ENCODE results near the gene HOPX. TPM values are rescaled to one million over a fixed set of nuclear protein-coding genes. Genes with fewer than 3 reads are reported as not detected.

HOPX gene
- total RNA-seq, 1 experiment from 2014 or later: not detected

DNA sequence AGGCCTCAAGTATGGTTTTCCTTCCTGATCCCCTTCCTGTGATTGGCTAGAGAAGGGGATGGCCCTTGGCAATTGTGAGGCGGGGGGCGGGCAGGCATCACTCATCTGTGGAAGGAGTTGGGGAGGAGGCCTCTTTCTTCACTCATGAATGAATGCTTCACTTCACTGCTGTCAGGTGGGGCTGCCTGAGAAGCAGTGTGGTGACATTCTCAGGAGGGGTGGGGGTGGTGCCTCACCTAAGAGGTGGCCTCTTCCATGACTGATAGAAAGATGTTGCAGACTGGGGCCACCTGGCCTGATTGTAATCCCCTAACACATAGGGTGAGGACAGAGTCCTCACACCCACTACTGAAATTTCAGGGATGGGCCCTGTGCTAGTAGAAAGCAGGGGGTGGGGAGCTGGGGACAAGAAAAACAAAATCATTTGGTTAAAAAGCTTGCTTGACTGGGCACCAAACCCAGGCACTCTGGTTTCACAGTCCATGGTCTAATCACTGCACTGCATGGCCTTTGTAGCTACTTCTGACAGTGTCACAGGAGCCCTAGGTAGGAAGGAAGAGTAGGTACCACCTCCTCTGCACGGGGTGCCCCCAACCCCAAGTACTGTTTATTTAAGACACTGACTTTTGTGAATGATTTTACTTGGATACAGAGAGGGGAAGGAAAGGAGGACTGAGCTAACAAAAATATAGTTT lies 5.6 kb upstream of the HOPX start:
- no peak for DNase-seq
- Histone ChIP-seq H3K4ac (ENCODE audit: low read depth, low read length) (no peak overlapping the region), H4K20me1 (ENCODE audit: control insufficient read depth, insufficient read depth, insufficient read length) (no peaks in the 10 kb centered on the region), H3K4me2 (ENCODE audit: insufficient read depth, insufficient read length, low read length) (no peak overlapping the region), H4K5ac (ENCODE audit: insufficient read length, low read depth, low read length) (no peak overlapping the region), H3K14ac (ENCODE audit: insufficient read depth, low read length) (no peak overlapping the region; the same call in 1 of the 2 replicates), H3K18ac (ENCODE audit: insufficient read length, low read depth, low read length) (no peak overlapping the region), H3T11ph (ENCODE audit: low read length) (no peak overlapping the region), H2AFZ (ENCODE audit: low read length) (no peak overlapping the region), H4K91ac (ENCODE audit: insufficient read length, low read depth, low read length) (no peak overlapping the region), H3K23me2 (ENCODE audit: insufficient read length, low read depth, low read length, poor library complexity, severe bottlenecking) (no peaks in the 10 kb centered on the region), H3K27ac (ENCODE audit: insufficient read length, low read depth, low read length) (no peak overlapping the region), H4K8ac (replicated peaks; ENCODE audit: insufficient read length, low read depth, low read length) (no peak overlapping the region), H3K4me1 (ENCODE audit: insufficient read depth, low read length) (no peaks in the 10 kb centered on the region; the same call in 1 of the 2 replicates), H2BK5ac (ENCODE audit: insufficient read length, low read length) (no peak overlapping the region), H2BK12ac (ENCODE audit: insufficient read length, low read depth, low read length) (no peak overlapping the region), H3K79me1 (ENCODE audit: insufficient read depth, low read depth, low read length, poor library complexity, severe bottlenecking) (no peaks in the 10 kb centered on the region), H3K27me3 (ENCODE audit: insufficient read depth, low read length) (no peaks in the 10 kb centered on the region), H2BK15ac (ENCODE audit: low read depth, low read length) (no peak overlapping the region), H2AK5ac (ENCODE audit: insufficient read length, low read length) (no peak overlapping the region), H3K9me3 (ENCODE audit: control insufficient read depth, low read depth, low read length) (no peaks in the 10 kb centered on the region), H2BK120ac (ENCODE audit: low read depth, low read length, poor library complexity, severe bottlenecking) (no peak overlapping the region), H3K9ac (ENCODE audit: extremely low read depth, insufficient read length, low read length) (no peak overlapping the region), H2BK20ac (ENCODE audit: low read depth, low read length, poor library complexity, severe bottlenecking) (no peak overlapping the region), H3K23ac (ENCODE audit: insufficient read length, low read depth, low read length) (no peak overlapping the region), H3K79me2 (ENCODE audit: insufficient read depth, low read length) (no peaks in the 10 kb centered on the region), H3K56ac (ENCODE audit: insufficient read length, low read depth, low read length) (no peak overlapping the region)
- peaks cover 18 to 27% of the 10 kb centered on the region in 2 experiments for H3K4me1 Mint-ChIP-seq
- no peaks in the 10 kb centered on the region for H3K9me3 Mint-ChIP-seq
- TF ChIP-seq, protein P1, sequence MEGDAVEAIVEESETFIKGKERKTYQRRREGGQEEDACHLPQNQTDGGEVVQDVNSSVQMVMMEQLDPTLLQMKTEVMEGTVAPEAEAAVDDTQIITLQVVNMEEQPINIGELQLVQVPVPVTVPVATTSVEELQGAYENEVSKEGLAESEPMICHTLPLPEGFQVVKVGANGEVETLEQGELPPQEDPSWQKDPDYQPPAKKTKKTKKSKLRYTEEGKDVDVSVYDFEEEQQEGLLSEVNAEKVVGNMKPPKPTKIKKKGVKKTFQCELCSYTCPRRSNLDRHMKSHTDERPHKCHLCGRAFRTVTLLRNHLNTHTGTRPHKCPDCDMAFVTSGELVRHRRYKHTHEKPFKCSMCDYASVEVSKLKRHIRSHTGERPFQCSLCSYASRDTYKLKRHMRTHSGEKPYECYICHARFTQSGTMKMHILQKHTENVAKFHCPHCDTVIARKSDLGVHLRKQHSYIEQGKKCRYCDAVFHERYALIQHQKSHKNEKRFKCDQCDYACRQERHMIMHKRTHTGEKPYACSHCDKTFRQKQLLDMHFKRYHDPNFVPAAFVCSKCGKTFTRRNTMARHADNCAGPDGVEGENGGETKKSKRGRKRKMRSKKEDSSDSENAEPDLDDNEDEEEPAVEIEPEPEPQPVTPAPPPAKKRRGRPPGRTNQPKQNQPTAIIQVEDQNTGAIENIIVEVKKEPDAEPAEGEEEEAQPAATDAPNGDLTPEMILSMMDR (conservative IDR thresholded peaks at IDR 0.05): no peak
- no peak overlapping the region for H3K4me3 Mint-ChIP-seq
- WGBS (ENCODE audit: extremely low coverage, insufficient read length, low lambda C conversion rate): no CpG with 5 or more reads among the region's 3 CpGs
- H3K27me3 Mint-ChIP-seq (ENCODE audit: low read depth): peaks cover 38% of the 10 kb centered on the region
- no peaks in the 10 kb centered on the region for H3K36me3 Mint-ChIP-seq (ENCODE audit: insufficient read depth in 1 of 3, low read depth in 3 of 3)
- H3K27ac Mint-ChIP-seq: no peak overlapping the region
